ENCODE measurements around the gene LRMDA.

Gene LRMDA

GRCh38 chr10:76329891-76330575, 898.6 kb downstream of the LRMDA start:
- TF ChIP-seq CTCF (conservative IDR thresholded peaks at IDR 0.05; ENCODE audit: low read length) = no peak
- peak; percentile 47 for DNase-seq (ENCODE audit: low read depth)

DNA sequence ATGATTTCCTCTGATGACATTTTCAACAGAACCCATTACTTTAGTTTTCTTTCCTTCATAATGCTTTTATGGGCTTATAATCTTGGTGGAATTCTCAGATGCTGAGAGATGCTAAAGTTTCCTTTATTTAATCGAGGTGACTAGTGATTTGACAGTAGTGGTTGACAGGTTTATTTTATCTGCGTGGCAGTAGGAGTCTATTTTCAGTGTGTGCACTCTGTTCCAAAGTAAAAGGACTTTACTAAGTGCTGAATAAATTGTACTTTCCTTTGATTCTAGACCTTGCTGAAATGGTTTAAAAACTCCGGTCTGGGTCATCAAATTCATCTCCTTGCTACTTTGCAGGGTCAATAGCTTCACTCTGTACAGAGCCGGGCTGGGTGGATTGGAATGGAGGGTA, 900.3 kb downstream of the LRMDA start:
- TF ChIP-seq CTCF (conservative IDR thresholded peaks at IDR 0.05; ENCODE audit: low read length) = no peak
- no peak overlapping the region for H3K4me3 ChIP-seq (ENCODE audit: low read length)
- no peak for DNase-seq (ENCODE audit: low read depth)

More at GRCh38 chr10:76329891-76330575, 898.6 kb downstream of the LRMDA start:
- no peak overlapping the region for H3K4me3 ChIP-seq (ENCODE audit: low read length)

DNA sequence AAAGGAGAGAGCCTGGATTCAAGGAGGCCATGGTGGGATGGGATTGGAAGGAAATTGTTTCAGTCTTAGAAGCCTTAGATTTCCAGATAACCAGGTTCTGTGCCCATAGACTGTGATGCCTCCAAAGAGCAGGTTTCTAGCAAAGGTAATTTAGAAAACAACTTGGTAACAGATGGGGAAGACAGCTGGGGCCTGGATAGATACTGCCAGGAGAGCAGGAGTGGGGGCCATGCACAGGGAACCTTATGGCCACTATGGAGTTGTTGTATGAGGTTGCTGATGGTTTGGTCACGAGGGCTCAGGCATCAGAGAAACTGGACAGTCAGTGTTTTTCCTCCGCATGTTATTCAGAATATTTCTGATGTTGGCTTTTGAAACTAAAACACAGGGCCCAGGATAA, 901.9 kb downstream of the LRMDA start:
- H3K4me3 ChIP-seq (ENCODE audit: low read length) = no peak overlapping the region
- TF ChIP-seq CTCF (conservative IDR thresholded peaks at IDR 0.05; ENCODE audit: low read length) = no peak
- no peak for DNase-seq (ENCODE audit: low read depth)

DNA sequence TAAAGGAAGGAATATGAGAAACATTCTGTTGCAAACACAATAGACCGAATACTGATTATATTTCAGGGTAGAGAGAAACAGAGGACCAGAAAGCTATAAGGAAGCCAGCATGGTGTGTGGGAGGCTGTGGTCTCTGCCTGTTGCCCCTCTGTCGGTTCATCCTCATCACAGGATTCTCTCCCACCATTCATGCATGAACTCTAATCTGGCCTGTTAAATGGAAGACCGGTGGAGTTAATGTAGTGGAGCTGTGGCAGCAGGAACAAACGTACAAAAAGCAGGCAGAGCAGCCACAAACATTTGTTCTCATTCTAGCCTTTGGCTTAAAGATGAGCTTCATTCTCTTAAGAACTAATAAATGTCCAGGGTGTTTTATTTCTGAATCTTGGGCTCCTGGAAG, 902.4 kb downstream of the LRMDA start:
- H3K4me3 ChIP-seq (ENCODE audit: low read length) = no peak overlapping the region
- DNase-seq (ENCODE audit: low read depth) = no peak
- TF ChIP-seq CTCF (conservative IDR thresholded peaks at IDR 0.05; ENCODE audit: low read length) = no peak

DNA sequence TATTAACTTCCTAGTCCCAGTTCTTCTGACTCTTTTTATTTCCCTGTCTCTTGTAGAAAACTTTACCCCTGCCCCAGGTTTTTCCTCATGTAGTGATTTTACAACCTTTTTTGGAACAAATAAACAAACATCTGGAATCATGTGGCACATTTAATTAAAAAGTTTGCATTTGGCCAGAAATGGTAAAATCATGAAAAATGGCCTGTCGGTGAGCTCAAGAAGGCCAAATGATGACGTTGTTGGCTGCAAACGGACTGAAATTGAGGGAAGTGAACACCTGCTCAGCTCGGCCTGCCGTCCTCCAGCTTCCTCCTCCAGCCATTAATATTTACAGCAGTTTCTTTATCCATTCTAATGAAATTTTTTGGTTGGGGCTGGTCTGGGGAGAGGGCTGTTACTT, 902.8 kb downstream of the LRMDA start:
- no peak for TF ChIP-seq CTCF (conservative IDR thresholded peaks at IDR 0.05; ENCODE audit: low read length)
- DNase-seq (ENCODE audit: low read depth) = no peak
- H3K4me3 ChIP-seq (ENCODE audit: low read length) = no peak overlapping the region

GRCh38 chr10:76336213-76336963, 905.0 kb downstream of the LRMDA start:
- no peak overlapping the region for H3K4me3 ChIP-seq (ENCODE audit: low read length)
- DNase-seq (ENCODE audit: low read depth) = no peak

More at GRCh38 chr10:76336213-76336963, 905.0 kb downstream of the LRMDA start:
- no peak for TF ChIP-seq CTCF (conservative IDR thresholded peaks at IDR 0.05; ENCODE audit: low read length)

Data from AG10803 (cell line).